ENCODE measurements around the gene ADAT2.

Gene ADAT2

DNA sequence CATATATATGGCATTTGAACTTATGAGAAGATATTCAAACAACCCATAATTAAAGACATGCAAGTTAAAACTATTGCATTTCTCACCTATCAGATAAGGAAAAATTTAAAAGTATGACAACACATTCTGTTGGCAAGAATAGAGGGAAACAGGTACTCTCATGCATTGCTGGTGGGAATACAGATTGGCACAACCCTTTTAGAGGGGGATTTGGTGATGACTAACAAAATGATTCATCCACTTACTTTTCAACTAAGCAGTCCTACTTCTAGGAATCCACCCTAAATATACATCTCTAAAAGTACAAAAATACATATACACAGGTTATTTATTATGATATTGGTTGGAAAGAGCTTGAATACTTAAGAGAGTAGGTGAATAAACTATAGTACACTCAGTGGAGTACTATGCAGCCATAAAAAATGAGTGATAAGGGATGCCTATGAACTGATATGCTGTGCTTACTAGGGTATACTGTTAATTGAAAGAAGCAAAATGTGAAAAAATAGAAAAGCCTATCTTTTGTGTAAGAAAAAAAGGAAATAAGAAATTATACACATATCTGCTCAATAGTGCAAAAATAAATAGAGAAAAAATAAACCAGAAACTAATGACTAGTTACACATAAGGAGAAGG lies 42.2 kb downstream of the ADAT2 start:
- no peaks in the 10 kb centered on the region for H4K20me1 ChIP-seq (ENCODE audit: insufficient read depth)
- TF ChIP-seq CTCF (conservative IDR thresholded peaks at IDR 0.05; ENCODE audit: low read depth, low read length): no peak
- H3K79me2 ChIP-seq (ENCODE audit: insufficient read depth, low read depth): no peaks in the 10 kb centered on the region
- no peak overlapping the region for H3K4me3 ChIP-seq (IDR thresholded peaks at IDR 0.05; ENCODE audit: insufficient read depth, low read depth, low read length)
- H3K27ac ChIP-seq: no peak overlapping the region
- H3K36me3 ChIP-seq (ENCODE audit: insufficient read depth): no peaks in the 10 kb centered on the region
- no peak overlapping the region for H3K4me2 ChIP-seq
- H3K27me3 ChIP-seq (ENCODE audit: insufficient read depth, low read depth): no peaks in the 10 kb centered on the region
- no peak overlapping the region for H2AFZ ChIP-seq (ENCODE audit: low read depth)
- H3K4me1 ChIP-seq (ENCODE audit: low read depth, poor library complexity, severe bottlenecking): no peaks in the 10 kb centered on the region
- H3K9ac ChIP-seq: no peak overlapping the region

GRCh38 chr6:143406673-143407072 lies 43.8 kb downstream of the ADAT2 start:
- H3K27ac ChIP-seq: no peak overlapping the region
- no peaks in the 10 kb centered on the region for H3K79me2 ChIP-seq (ENCODE audit: insufficient read depth, low read depth)
- H3K27me3 ChIP-seq (ENCODE audit: insufficient read depth, low read depth): no peaks in the 10 kb centered on the region
- H4K20me1 ChIP-seq (ENCODE audit: insufficient read depth): no peaks in the 10 kb centered on the region
- H3K4me1 ChIP-seq (ENCODE audit: low read depth, poor library complexity, severe bottlenecking): no peaks in the 10 kb centered on the region
- H3K4me2 ChIP-seq: no peak overlapping the region
- no peak for TF ChIP-seq CTCF (conservative IDR thresholded peaks at IDR 0.05; ENCODE audit: low read depth, low read length)
- H3K36me3 ChIP-seq (ENCODE audit: insufficient read depth): no peaks in the 10 kb centered on the region
- no peak overlapping the region for H2AFZ ChIP-seq (ENCODE audit: low read depth)
- no peak overlapping the region for H3K9ac ChIP-seq
- H3K4me3 ChIP-seq (IDR thresholded peaks at IDR 0.05; ENCODE audit: insufficient read depth, low read depth, low read length): no peak overlapping the region

GRCh38 chr6:143405373-143406154 lies 44.9 kb downstream of the ADAT2 start:
- no peaks in the 10 kb centered on the region for H3K4me1 ChIP-seq (ENCODE audit: low read depth, poor library complexity, severe bottlenecking)

GRCh38 chr6:143402721-143403336 lies 47.7 kb downstream of the ADAT2 start:
- Histone ChIP-seq H3K4me3 (IDR thresholded peaks at IDR 0.05; ENCODE audit: insufficient read depth, low read depth, low read length) (no peak overlapping the region), H3K4me2 (no peak overlapping the region), H3K4me1 (ENCODE audit: low read depth, poor library complexity, severe bottlenecking) (no peaks in the 10 kb centered on the region), H3K36me3 (ENCODE audit: insufficient read depth) (no peaks in the 10 kb centered on the region), H3K27me3 (ENCODE audit: insufficient read depth, low read depth) (no peaks in the 10 kb centered on the region), H3K9ac (no peak overlapping the region), H3K79me2 (ENCODE audit: insufficient read depth, low read depth) (no peaks in the 10 kb centered on the region), H3K27ac (no peak overlapping the region), H2AFZ (ENCODE audit: low read depth) (no peak overlapping the region), H4K20me1 (ENCODE audit: insufficient read depth) (no peaks in the 10 kb centered on the region)
- no peak for TF ChIP-seq CTCF (conservative IDR thresholded peaks at IDR 0.05; ENCODE audit: low read depth, low read length)

More at GRCh38 chr6:143405373-143406154, 44.9 kb downstream of the ADAT2 start:
- Histone ChIP-seq H3K4me3 (IDR thresholded peaks at IDR 0.05; ENCODE audit: insufficient read depth, low read depth, low read length) (no peak overlapping the region), H3K4me2 (no peak overlapping the region), H3K27me3 (ENCODE audit: insufficient read depth, low read depth) (no peaks in the 10 kb centered on the region), H3K9ac (no peak overlapping the region), H3K79me2 (ENCODE audit: insufficient read depth, low read depth) (no peaks in the 10 kb centered on the region), H3K36me3 (ENCODE audit: insufficient read depth) (no peaks in the 10 kb centered on the region), H4K20me1 (ENCODE audit: insufficient read depth) (no peaks in the 10 kb centered on the region), H2AFZ (ENCODE audit: low read depth) (no peak overlapping the region), H3K27ac (no peak overlapping the region)
- no peak for TF ChIP-seq CTCF (conservative IDR thresholded peaks at IDR 0.05; ENCODE audit: low read depth, low read length)
